B cell (primary cell): Measurements from ENCODE around the gene KPRP. TPM values are rescaled to one million over a fixed set of nuclear protein-coding genes. Genes with fewer than 3 reads are reported as not detected.

Experiments used
- ATAC-seq: fragments of 200-7000 bp; cut with Tn5 transposase; one replicate; pipeline ENCODE4 v1.10.0; 2021; ENCODE audit warnings: low read depth, mild to moderate bottlenecking, moderate number of reproducible peaks, moderate library complexity
- CTCF ChIA-PET: fragments of 350-600 bp; sonication (Branson Sonifier 250); formaldehyde crosslinking; loops from one replicate; lab custom pipeline; 2021; ENCODE audit warnings: antibody characterized with exemption, inconsistent platforms; lab: Charles Lee
- POLR2A ChIA-PET: fragments of 350-600 bp; sonication (Branson Sonifier 250); formaldehyde crosslinking; loops from one replicate; lab custom pipeline; 2021; ENCODE audit warnings: antibody characterized with exemption; lab: Charles Lee
- DNase-seq: peaks from one replicate; pipeline ENCODE4 v3.0.0; 2013
- H2AFZ ChIP-seq: 2 replicates; pipeline ENCODE4 v1.6.1; 2012; ENCODE audit warnings: mild to moderate bottlenecking, low read depth, low read length; ENCODE audit not compliant: insufficient read depth, poor library complexity, severe bottlenecking
- H3K27ac ChIP-seq, 2 donors: 1 replicate in 1 of 2; 2 replicates in 1 of 2; pipeline ENCODE4 v1.5.1; 2012 to 2013; ENCODE audit warnings: low read length in 2 of 2, mild to moderate bottlenecking in 2 of 2, moderate library complexity in 1 of 2
- H3K27me3 ChIP-seq, 4 experiments: fragments of 200-600 bp in 1 of 4; sonication (generic) in 1 of 4; replicated peaks in 1 of 4; 1 replicate in 2 of 4; 2 replicates in 2 of 4; pipeline versions ENCODE4 v1.6.1 to v1.7.0; 2013 to 2016; ENCODE audit warnings: low read length in 3 of 4, mild to moderate bottlenecking in 2 of 4, mixed read lengths in 1 of 4, moderate library complexity in 1 of 4; ENCODE audit not compliant: insufficient read depth in 4 of 4, control insufficient read depth in 3 of 4; ENCODE audit errors: control extremely low read depth in 1 of 4
- H3K36me3 ChIP-seq, 2 experiments: replicated peaks in 1 of 2; 1 replicate in 1 of 2; 2 replicates in 1 of 2; pipeline versions ENCODE4 v1.6.1 to v1.7.1; 2013; ENCODE audit warnings: low read length in 1 of 2; ENCODE audit not compliant: insufficient read depth in 2 of 2, control insufficient read depth in 1 of 2; ENCODE audit errors: control extremely low read depth in 1 of 2, extremely low read depth in 1 of 2
- H3K4me1 ChIP-seq, 2 donors: fragments of 200-600 bp in 1 of 2; sonication (generic) in 1 of 2; 1 replicate in 1 of 2; 2 replicates in 1 of 2; pipeline versions ENCODE4 v1.5.1 to v1.6.1; 2013 to 2017; ENCODE audit warnings: low read length in 2 of 2; ENCODE audit not compliant: control insufficient read depth in 2 of 2, insufficient read depth in 2 of 2
- H3K4me2 ChIP-seq: replicated peaks from 2 replicates; pipeline ENCODE3; 2012; ENCODE audit warnings: mild to moderate bottlenecking, low read depth, low read length; ENCODE audit not compliant: poor library complexity, severe bottlenecking
- H3K4me3 ChIP-seq, 5 experiments: fragments of 200-600 bp in 1 of 5; sonication (generic) in 1 of 5; 1 replicate in 3 of 5; 2 replicates in 2 of 5; pipeline versions ENCODE4 v1.5.1 to v1.7.0; 2011 to 2016; ENCODE audit warnings: low read length in 4 of 5, mild to moderate bottlenecking in 4 of 5, low read depth in 2 of 5, control low read depth in 1 of 5, moderate library complexity in 1 of 5; ENCODE audit not compliant: insufficient read depth in 1 of 5; ENCODE audit errors: control extremely low read depth in 1 of 5, extremely low read depth in 1 of 5
- H3K79me2 ChIP-seq: fragments of 200-600 bp; sonication (generic); one replicate; pipeline ENCODE4 v1.6.0; 2016; ENCODE audit warnings: low read length; ENCODE audit not compliant: control insufficient read depth, insufficient read depth
- H3K9ac ChIP-seq: fragments of 200-600 bp; sonication (generic); 2 replicates; pipeline ENCODE4 v1.6.1; 2017; ENCODE audit warnings: mild to moderate bottlenecking, low read length, moderate library complexity
- H3K9me3 ChIP-seq, 3 donors: one replicate each; pipeline versions ENCODE4 v1.6.1 to v1.7.1; 2013; ENCODE audit warnings: low read length in 2 of 3; ENCODE audit not compliant: control insufficient read depth in 2 of 3, insufficient read depth in 1 of 3; ENCODE audit errors: control extremely low read depth in 1 of 3
- H4K20me1 ChIP-seq: 2 replicates; pipeline ENCODE4 v1.6.0; 2012; ENCODE audit warnings: mild to moderate bottlenecking, low read length; ENCODE audit not compliant: insufficient read depth, control insufficient read depth, poor library complexity, severe bottlenecking
- H3K27ac Mint-ChIP-seq: one replicate; pipeline ENCODE4 v1.8.0; 2021; ENCODE audit warnings: mixed read lengths
- H3K27me3 Mint-ChIP-seq: one replicate; pipeline ENCODE4 v1.8.0; 2021; ENCODE audit warnings: mixed read lengths
- H3K4me1 Mint-ChIP-seq: one replicate; pipeline ENCODE4 v1.8.0; 2021; ENCODE audit warnings: mixed read lengths
- H3K4me3 Mint-ChIP-seq: one replicate; pipeline ENCODE4 v1.8.0; 2021; ENCODE audit warnings: mixed read lengths
- H3K9me3 Mint-ChIP-seq: one replicate; pipeline ENCODE4 v1.8.0; 2022; ENCODE audit warnings: mixed read lengths; ENCODE audit not compliant: insufficient read depth
- EZH2 ChIP-seq: IDR thresholded peaks from 2 replicates; pipeline ENCODE4 v1.6.1; 2012; ENCODE audit warnings: borderline replicate concordance, low read depth, mild to moderate bottlenecking, moderate library complexity, low read length; ENCODE audit not compliant: insufficient read depth, poor library complexity, severe bottlenecking
- WGBS: methylation state at CpG from one replicate; pipeline ENCODE4 v1.1.5; 2013; ENCODE audit warnings: missing lambda C conversion rate; ENCODE audit not compliant: insufficient coverage; 5-methylcytosine and 5-hydroxymethylcytosine counted together
- intact Hi-C: fragments of 100-400 bp; cut with micrococcal nuclease; formaldehyde crosslinking; loops from one replicate; pipeline ENCODE4 v1.10.0; 2022
- polyA plus RNA-seq: library from polyadenylated mRNA; depleted of rRNA; stranded (reverse); fragments of >200 nt; gene quantifications from 2 replicates; pipeline ENCODE4 v1.2.3, GENCODE V29; 2012
- total RNA-seq, 2 donors: library from RNA; stranded (reverse); fragments of 120-200 nt in 1 of 2; gene quantifications; 1 replicate in 1 of 2; 2 replicates in 1 of 2; pipeline versions ENCODE4 v1.2.3 to v1.2.4, GENCODE V29; 2013 to 2022
- TF ChIP-seq, protein P1 (sequence below): fragments of 200-600 bp; IDR thresholded peaks from one replicate; pipeline ENCODE4 v1.8.0; 2022; ENCODE audit warnings: antibody characterized with exemption, mild to moderate bottlenecking

KPRP gene
- total and polyA plus RNA-seq, 2 donors (not counting 1 experiment from before 2014, with no cell fraction given): not detected

DNA sequence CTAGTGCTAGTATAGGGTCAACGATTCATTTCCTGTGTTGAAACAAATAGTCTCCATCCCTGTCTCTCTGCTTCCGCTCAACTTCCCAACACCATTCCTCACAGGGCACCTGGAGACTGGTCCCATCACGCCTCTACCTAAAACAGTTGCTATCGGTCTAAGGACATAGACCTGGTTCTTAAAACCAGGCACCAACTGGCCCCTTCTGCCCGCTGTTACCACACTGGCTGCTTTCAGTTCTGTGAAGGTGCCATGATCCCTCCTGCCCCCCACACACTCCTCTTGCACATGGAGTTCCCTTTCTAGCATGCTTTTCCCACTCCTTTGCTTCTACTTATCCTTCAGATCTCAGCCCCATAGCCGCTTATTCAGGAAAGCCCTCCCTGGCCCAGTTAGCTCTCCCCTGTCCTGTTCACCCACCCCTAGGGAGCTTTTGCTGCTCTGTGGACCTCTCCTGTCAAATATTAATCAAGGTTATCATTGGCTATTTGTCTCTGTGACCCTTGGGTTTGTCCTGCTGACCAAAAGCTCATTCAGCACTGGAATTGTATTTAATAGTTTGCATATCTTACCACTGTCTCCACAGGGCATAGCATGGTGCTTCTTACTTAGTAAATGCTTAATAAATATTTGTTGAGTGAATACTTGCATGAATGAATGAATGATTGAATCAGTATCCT, 11.9 kb upstream of the KPRP start:
- H3K27ac Mint-ChIP-seq: no peak overlapping the region

DNA sequence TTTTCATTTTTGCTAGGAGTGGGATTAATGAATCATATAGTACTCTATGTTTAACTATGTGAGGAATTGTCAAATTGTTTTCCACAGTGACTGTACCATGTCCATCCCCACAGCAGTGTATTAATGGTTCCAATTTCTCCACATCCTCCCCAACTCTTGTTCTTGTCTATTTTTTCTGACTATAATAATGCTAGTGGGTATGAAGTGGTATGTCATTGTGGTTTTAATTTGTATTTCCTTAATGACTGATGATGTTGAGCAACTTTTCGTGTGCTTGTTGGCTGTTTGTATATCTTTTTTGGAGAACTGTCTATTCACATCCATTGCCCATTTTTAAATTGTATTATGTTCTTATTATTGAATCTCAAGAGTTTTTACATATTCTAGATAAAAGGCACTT, 10.0 kb upstream of the KPRP start:
- CTCF ChIA-PET: no interaction called here
- H3K27ac Mint-ChIP-seq: no peak overlapping the region
- H3K27me3 Mint-ChIP-seq: peaks cover 32% of the 10 kb centered on the region
- POLR2A ChIA-PET: no interaction called here
- no peak for ATAC-seq
- DNase-seq: no peak
- H3K9me3 Mint-ChIP-seq: no peaks in the 10 kb centered on the region
- no peak for TF ChIP-seq EZH2
- TF ChIP-seq, protein P1, sequence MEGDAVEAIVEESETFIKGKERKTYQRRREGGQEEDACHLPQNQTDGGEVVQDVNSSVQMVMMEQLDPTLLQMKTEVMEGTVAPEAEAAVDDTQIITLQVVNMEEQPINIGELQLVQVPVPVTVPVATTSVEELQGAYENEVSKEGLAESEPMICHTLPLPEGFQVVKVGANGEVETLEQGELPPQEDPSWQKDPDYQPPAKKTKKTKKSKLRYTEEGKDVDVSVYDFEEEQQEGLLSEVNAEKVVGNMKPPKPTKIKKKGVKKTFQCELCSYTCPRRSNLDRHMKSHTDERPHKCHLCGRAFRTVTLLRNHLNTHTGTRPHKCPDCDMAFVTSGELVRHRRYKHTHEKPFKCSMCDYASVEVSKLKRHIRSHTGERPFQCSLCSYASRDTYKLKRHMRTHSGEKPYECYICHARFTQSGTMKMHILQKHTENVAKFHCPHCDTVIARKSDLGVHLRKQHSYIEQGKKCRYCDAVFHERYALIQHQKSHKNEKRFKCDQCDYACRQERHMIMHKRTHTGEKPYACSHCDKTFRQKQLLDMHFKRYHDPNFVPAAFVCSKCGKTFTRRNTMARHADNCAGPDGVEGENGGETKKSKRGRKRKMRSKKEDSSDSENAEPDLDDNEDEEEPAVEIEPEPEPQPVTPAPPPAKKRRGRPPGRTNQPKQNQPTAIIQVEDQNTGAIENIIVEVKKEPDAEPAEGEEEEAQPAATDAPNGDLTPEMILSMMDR: no peak
- intact Hi-C loops: no loop called here
- no peak overlapping the region for H3K4me3 ChIP-seq
- H3K27me3 ChIP-seq: peaks cover 0 to under 1% (median 0%) of the 10 kb centered on the region in 4 experiments
- no peaks in the 10 kb centered on the region for H3K4me1 ChIP-seq
- no peak overlapping the region for H3K27ac ChIP-seq
- H3K4me2 ChIP-seq: no peak overlapping the region
- H3K9ac ChIP-seq: no peak overlapping the region
- no peaks in the 10 kb centered on the region for H3K9me3 ChIP-seq
- H3K4me1 Mint-ChIP-seq: no peaks in the 10 kb centered on the region
- no peak overlapping the region for H2AFZ ChIP-seq
- no peaks in the 10 kb centered on the region for H4K20me1 ChIP-seq
- WGBS: no CpG with 5 or more reads among the region's 1 CpG
- no peaks in the 10 kb centered on the region for H3K36me3 ChIP-seq
- H3K4me3 Mint-ChIP-seq: no peak overlapping the region
- no peaks in the 10 kb centered on the region for H3K79me2 ChIP-seq

More for the DNA sequence above, 11.9 kb upstream of the KPRP start:
- ATAC-seq: no peak
- no peaks in the 10 kb centered on the region for H3K4me1 ChIP-seq
- H4K20me1 ChIP-seq: no peaks in the 10 kb centered on the region
- 88% methylated on average over 5 of the region's 6 CpGs for WGBS
- POLR2A ChIA-PET: no interaction called here
- TF ChIP-seq, protein P1: no peak
- no peak for TF ChIP-seq EZH2
- H3K9ac ChIP-seq: no peak overlapping the region
- peaks cover 0 to 4% (median 0%) of the 10 kb centered on the region in 4 experiments for H3K27me3 ChIP-seq
- H3K36me3 ChIP-seq: no peaks in the 10 kb centered on the region
- no peak for DNase-seq
- intact Hi-C loops: no loop called here
- peaks cover 18% of the 10 kb centered on the region for H3K27me3 Mint-ChIP-seq
- H3K4me3 ChIP-seq: no peak overlapping the region
- H3K4me2 ChIP-seq: no peak overlapping the region
- H3K4me1 Mint-ChIP-seq: no peaks in the 10 kb centered on the region
- H3K27ac ChIP-seq: no peak overlapping the region
- no peaks in the 10 kb centered on the region for H3K9me3 ChIP-seq
- no peaks in the 10 kb centered on the region for H3K79me2 ChIP-seq
- no peaks in the 10 kb centered on the region for H3K9me3 Mint-ChIP-seq
- CTCF ChIA-PET: no interaction called here
- H3K4me3 Mint-ChIP-seq: no peak overlapping the region
- no peak overlapping the region for H2AFZ ChIP-seq
